Measurements from ENCODE around the gene NACA.
"Not testable (repeated sequence)": the region's sequence is repeated elsewhere in the genome, so short reads cannot be mapped to it uniquely, and the experiment has no call there.

The NACA gene

GRCh38 chr12:56723889-56724700, 1.0 kb downstream of the NACA start:
- no peak for DNase-seq

- no peak for DNase-seq
Measured at GRCh38 chr12:56723352-56723751, 1.7 kb downstream of the NACA start.

- no peak for DNase-seq
Measured at GRCh38 chr12:56722832-56723231, 2.3 kb downstream of the NACA start.

- no peak for DNase-seq
Measured at GRCh38 chr12:56721721-56722120, 3.4 kb downstream of the NACA start.

DNA sequence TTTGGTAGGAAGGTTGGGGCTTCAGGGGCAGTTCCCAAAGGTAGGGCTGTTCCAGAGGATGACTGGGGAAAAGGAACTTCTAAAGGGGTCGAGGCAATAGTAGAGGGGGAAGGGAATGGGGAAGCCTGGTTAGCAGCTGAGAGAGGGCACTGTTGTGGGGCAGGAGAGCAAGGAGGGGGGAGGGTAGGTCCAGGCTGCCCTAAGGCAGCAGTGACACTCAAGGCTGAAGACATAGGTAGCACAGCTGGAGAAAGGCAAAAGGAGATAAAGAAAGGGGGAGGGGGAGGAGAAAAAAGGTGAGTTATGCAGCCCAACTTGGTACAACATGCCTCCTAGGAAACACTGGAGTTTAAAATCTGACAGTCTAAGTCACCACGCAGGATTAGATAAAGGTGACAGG, 3.9 kb downstream of the NACA start:
- no peak for DNase-seq

DNA sequence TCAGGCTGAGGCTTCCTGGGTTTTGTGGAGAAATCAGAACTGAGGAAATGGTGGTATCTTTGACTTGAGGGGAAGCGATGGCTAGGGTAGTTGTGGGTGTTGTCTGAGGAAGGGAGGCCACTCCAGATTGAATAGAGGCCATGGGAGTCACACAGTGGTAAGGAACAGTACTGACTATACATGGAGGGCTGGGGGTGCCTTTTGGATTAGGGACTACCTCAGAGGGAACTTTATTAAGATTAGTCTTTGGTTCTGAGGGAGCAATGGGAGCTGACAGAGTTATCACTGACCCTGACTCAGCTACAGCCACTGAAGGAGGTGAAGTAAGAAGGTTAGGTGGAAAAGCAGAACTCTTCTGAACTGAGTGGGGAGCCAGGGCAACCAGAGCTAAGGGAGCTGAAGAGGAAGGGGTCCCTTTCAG, 4.4 kb downstream of the NACA start:
- no peak for DNase-seq

GRCh38 chr12:56719056-56719455, 6.0 kb downstream of the NACA start:
- no peak for DNase-seq

DNA sequence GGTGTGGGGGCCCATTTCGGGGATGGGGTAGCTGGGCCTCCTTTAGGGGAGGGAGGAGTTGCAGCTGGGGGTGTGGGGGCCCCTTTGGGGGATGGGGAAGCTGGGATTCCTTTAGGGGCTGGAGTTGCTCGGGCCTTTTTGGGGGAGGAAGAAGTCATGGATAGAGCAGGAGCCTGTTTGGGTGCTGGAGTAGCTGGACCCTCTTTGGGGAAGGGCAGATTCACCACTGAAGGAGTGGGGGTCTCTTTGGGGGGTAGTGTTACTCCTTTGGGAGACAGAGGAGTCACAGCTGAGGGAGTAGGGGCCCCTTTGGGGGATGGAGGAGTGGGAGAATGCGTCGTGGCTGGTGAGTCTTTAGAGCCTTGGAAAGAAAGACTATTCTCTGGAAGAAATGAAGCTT, 6.5 kb downstream of the NACA start:
- no peak for DNase-seq

GRCh38 chr12:56718149-56718548, 7.0 kb downstream of the NACA start:
- DNase-seq = no peak

DNA sequence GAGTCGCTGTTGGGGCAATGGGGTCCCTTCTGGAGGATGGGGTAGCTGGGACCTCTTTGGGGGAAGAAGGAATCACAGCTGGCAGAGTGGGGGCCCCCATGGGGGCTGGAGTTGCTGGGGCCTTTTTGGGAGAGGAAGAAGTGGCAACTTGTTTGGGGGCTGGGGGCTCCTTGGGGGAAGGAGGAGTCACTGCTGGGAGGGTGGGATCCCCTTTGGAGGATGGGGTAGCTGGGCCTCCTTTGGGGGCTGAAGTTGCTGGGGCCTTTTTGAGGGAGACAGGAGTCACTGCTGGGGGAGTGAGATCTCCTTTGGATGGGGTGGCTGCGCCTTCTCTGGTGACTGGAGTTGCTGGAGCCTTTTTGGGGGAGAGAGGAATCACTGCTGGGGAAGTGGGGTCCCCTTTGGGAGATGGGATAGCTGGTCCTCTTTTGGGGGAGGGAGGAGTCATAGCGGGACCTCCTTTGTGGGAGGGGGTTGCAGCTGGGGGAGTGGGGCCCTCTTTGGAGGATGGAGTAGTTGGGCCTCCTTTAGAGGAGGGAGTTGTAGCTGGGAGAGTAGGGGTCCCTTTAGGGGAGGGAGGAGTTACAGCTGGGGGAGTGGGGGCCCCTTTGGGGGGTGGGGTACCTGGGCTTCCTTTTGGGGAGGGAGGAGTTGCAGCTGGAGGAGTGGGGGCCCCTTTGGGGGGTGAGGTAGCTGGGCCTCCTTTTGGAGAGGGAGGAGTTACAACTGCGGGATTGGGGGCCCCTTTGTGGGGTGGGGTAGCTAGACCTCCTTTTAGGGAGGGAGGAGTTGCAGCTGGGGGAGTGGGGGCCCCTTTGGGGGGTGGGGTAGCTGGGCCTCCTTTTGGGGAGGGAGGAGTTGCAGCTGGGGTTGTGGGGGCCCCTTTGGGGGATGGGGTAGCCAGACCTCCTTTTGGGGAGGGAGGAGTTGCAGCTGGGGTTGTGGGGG, 7.9 kb downstream of the NACA start:
- no peak for DNase-seq

DNA sequence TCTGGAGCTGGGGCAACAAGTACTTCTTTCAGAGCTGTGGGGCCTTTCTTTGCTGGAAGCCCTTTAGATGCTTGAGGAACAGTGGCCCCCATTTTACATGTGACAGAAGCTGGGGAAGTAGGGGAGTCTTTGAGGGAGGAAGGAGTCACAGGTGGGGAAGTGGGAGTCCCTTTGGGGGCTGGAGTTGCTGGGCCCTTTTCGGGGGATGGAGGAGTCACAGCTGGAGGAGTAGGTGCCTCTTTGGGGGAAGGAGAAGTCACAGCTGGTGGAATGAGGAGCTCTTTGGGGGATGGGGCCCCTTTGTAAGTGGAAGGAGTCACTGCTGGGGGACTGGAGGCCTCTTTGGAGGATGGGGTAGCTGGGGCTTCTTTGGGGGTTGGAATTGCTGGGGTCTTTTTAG, 8.6 kb downstream of the NACA start:
- no peak for DNase-seq

DNA sequence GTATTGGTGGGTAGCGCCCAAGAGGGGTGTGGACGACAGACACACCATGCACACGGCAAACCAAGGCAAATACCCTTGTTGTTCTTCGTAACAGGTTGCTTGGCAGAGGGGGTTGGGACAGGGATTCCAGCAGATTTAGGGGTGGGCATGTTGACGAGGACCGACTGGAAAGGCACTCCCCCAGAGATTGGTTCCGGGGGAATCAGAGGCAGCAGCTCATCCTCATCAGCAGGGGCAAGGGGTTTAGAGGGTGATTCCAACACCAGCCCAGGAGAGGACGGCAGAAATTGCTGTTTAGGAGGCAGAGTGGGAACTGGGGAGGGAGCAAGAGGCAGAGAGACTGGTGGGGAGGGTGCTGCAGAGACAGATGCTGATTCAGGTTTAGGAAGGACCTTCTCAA, 9.3 kb downstream of the NACA start:
- no peak for DNase-seq

DNA sequence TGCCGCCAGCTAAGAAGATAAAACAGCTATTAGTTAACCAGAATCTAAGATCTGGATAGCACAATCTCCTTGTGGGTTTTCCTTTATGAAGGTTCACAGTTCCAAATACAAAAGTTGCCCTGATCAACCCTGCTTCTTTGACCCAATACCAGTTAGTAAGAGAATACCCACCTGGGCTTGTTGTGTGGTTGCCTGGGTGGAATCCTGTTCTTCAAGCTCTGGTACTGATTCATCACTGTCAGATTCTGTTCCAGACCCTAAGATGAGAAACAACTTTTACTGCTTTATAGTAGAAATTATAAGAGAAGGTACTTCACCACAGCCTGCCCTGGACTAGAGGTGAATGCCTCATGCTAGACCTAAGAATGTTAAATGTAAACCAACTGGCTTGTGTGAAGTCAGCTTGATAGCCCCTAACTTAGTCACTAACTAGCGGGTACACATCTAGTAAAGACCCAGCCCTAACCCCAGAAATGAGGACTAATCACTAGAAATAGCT, 10.6 kb downstream of the NACA start:
- no peak for DNase-seq

DNA sequence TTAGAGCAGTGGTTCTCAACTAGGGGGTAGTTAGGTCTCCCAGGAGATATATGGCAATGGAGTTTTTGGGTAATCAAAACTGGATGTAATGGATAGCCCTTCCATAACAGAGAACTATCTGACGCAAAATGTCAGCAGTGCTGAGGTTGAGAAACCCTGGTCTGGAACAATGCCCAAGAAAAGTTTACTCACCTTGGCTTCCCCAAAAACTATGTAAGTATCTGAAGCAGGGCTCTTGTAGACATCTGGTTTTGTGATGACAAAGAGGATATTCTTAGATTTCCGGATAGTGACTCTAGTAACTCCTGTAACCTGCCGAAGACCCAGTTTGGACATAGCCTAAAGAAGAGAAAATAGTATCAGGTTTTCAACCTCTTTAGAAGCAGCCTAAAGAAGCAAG, 11.8 kb downstream of the NACA start:
- DNase-seq = no peak

DNA sequence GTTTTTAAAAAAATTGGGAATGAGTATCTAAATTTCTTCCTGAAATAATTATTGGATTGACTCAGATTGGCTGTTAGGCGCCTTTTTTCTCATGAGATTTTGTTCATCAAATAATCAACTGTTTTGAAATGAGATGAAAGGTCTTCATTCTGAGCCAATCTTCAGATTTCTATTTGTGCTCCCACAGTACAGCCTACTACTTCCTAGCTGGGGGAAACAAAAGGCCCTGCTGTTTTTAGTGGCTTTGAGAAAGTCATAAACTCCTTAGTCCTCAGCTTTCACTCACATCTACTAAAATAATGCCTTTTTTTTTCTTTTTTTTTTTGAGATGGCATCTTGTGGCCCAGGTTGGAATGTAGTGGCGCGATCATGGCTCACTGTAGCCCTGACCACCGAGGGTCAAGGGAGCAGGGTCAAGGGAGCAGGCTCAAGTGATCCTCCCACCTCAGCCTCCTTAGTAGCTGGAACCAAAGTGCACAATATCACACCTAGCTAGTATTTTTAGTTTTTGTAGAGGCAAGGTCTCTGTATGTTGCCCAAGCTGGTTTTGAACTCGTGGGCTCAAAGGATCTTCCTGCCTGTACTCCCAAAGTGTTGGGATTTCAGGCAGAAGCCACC, 15.2 kb downstream of the NACA start:
- DNase-seq = no peak

GRCh38 chr12:56704522-56704921, 20.6 kb downstream of the NACA start:
- DNase-seq = not testable (repeated sequence)

DNA sequence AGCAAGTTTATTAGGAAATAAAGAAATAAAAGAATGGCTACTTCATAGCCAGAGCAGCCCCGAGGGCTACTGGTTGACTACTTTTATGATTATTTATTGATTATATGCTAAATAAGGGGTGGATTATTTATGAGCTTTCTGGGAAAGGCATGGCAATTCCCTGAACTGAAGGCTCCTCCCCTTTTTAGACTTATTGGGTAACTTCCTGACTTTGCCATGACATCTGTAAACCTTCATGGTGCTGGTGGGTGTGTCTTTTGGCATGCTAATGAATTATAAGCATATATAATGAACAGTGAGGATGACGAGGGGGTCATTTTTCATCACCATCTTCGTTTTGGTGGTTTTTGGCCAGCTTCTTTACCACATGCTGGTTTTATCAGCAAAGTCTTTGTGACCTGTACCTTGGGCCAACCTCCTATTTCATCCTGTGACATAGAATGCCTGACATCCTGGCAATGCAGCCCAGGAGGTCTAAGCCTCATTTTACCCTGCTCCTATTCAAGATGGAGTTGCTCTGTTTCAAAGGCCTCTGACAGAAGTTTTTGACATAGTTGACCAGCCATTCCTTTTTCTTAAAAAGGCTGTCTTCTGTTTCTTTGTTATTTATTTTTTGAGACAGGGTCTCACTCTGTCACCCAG, 26.0 kb downstream of the NACA start:
- DNase-seq = no peak

DNA sequence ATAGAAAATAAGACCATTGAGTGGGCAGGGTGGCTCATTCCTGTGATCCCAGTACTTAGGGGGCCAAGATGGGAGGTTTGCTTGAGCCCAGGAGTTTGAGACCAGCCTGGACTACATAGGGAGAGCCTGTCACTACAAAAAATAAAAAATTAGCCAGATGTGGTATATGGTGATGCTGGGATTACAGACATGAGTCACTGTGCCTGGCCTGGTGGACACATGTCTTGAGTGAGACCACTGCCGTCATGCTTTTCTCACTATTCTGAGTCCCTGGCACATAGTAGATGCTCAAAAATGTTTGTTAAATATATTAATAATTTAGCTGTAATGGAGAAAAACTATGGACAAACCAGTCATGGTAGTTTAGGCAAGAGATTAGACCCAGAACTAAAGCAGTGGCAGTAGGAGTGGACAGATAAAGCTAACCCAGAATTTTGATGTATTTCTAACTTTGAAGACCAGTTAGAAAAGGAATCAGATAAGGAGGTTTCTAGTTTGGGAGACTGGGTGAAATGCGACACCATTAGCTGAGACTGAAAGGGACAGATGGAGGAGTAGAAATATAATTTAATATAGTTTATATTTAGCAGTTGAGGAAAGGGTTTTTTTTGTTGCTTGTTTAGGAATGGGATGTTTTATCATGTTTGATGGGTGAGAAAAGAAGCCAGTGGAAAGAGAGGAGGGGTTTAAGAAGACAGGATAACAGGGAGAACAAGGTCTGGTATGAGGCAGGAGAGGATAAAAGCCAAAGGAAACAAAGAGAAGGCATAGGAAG, 29.6 kb downstream of the NACA start:
- no peak for DNase-seq

GRCh38 chr12:56694161-56694560, 30.9 kb downstream of the NACA start:
- DNase-seq = no peak

DNA sequence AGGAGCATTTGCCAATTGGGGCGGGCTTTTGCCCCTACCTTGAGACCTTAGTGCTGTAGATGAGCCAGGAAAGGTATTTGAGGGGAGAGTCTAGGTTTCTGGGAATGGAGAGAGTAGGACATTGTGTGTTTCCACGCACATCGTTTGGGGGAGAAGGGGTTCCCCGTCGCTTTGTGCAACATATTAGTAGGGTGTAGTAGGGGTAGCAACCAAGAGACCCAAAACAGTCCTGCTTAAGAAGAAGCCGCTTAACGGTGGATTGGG, 36.3 kb downstream of the NACA start:
- no peak for DNase-seq

- DNase-seq = peak; percentile 97
Measured at GRCh38 chr12:56688129-56688845, 36.8 kb downstream of the NACA start, which contains the start of gene PTGES3. PTGES3 (minus strand) TSS chr12:56688284; CDS start chr12:56687999, 285 bp downstream.
